GM20431 (cell line): ENCODE measurements around the gene AP5Z1.

Experiments used
- in situ Hi-C: fragments of 300-500 bp; cut with MseI, MboI; formaldehyde crosslinking; loops from one replicate; pipeline ENCODE4 v1.15.0; 2020; ENCODE audit warnings: low sequenced_read_pairs; ENCODE audit not compliant: unreplicated experiment

AP5Z1 gene

DNA sequence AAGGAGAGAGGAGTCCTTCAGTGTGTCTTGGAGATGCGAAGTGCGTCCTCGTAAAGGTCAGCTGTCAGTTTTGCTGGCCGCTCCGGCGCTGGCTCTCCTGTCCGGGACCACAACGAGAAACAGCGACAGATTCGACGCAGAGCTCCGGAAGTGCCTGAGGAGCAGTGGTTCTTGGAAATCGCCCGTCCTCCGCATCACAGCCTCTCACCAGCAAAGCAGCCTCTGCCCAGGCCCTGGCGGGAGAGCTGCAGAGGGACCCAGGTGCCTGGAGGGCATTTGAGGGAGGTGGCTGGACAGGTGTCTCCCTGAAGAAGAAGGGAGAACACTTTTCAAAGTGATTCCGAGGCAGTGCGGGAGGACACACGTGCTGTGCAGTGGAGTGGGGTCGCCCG, 11.6 kb upstream of the AP5Z1 start:
- in situ Hi-C loops: loop anchor here (25.0 kb wide), 2 partner anchors 99 to 151 kb away; partner anchors contain the start of gene PAPOLB

DNA sequence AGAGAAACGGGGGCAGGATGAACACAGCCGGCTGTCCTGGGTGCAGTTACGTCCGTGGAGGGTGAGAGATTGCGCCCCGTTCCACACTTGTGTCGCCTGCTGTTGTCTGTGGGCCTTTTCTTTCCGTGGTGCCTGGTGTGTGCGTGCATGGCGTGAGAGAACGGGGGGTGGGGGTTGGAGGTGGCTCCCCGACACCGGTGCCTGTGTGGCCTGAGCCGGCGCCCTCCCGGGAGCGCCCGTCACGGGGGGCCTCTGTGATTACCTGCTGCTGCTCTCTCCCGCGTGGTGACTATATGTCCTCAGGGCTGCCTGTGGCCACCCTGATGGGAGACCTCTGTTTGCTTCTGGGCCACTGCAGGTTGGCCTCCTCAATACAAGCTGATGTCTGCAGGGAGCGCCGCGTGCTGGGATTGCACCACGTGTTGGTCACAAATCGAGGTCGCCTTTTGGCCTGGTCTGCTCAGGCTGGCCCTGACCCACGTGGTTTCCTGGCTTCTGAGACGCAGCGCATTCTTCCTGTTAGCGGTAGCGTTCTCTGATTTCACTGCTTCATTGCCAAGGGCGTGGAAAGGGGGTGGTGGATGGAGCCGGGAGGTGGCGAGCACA, 10.9 kb upstream of the AP5Z1 start:
- in situ Hi-C loops: loop anchor here (25.0 kb wide), 2 partner anchors 98 to 152 kb away; partner anchors contain the start of gene PAPOLB

- in situ Hi-C loops: loop anchor here (25.0 kb wide), 2 partner anchors 96 to 154 kb away; partner anchors contain the start of gene PAPOLB
These were observed 9.5 kb upstream of the AP5Z1 start for GRCh38 chr7:4765776-4766490.

DNA sequence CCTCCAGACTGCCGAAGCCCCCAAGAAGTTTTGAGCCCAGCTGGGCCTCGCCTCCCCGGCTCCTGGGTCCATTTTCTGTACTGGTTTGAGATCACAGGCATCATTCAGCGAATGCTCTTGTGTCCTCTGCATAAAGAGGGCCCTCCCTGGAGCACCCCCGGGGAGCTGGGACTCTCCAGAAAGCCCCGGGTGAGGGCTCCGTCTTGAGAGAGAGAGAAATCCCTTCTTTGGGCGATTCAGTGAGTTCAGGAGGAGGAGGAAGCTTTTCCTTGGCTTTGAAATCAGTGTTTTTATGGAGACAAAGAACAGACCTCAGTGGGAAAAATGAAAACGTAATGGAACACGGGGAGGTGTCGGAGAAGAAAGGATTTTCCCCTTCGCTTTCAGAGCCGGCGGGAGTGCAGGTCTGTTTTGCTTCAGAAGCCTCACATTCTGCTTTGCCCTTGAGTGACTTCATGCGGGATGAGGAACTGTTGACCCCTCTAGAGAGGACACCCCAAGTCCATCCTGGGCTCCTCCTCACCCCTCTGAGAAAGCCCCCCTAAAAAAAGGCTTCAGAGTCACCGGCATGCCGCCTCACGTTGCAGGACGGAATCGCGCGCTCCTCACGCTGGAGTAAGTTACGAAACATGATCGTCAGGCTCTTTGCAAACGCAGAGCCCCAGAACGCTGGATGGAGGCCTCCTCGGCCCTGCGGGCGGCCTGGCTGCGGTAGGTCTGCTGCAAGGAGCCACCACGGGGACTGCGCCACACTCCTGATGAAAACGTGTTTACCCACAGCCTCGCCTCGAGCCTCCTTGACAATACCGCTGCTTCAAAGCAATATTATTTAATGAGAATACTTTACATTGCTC, 8.5 kb upstream of the AP5Z1 start:
- in situ Hi-C loops: loop anchor here (25.0 kb wide), 2 partner anchors 95 to 155 kb away; partner anchors contain the start of gene PAPOLB

DNA sequence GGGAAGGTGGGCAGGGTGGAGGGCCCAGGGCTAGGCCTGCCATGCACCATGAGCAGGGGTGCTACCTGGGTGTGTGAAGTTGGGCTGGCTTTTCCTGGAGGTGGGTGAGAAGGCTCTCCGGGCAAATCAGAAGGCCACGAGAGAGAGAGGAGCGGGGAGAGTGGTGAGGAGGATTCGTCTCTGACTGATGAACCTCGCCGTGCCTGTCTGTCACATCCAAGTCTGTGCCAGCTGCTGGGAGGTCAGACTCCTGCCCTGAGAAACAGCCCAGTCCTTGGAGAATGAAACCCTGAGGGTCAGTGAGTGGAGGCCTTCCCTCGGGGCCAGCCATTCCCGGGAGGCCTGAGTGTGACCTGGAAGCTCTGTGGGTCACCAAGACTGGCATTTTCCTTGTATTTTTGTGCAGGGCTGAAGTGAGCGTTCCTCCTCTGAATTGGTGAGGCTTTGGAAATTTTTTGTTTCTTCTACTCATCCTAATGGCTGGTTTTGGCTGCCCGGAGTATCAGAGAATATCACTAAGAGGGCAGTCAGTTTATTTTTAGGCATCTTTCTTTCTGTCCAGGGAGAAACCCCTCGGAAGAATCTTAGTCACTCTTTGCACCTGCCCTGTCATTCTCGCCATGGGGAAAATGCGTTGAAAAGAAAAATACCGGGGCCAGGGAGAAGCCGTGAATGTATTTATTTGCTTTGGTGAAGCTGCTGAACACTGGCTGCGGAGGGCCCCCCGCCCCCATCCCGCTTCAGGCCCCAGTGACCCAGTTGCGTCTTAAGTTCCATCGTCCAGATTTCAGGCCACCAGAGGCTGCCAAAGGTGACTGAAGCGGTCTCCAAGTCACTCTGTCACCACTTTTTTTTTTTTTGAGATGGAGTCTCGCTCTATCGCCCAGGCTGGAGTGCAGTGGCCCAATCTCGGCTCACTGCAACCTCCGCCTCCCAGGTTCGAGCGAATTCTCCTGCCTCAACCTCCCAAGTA, 6.5 kb upstream of the AP5Z1 start:
- in situ Hi-C loops: loop anchor here (25.0 kb wide), 2 partner anchors 93 to 157 kb away; partner anchors contain the start of gene PAPOLB

- in situ Hi-C loops: loop anchor here (25.0 kb wide), 2 partner anchors 93 to 157 kb away; partner anchors contain the start of gene PAPOLB
These were observed 5.7 kb upstream of the AP5Z1 start for GRCh38 chr7:4769761-4770160.

GRCh38 chr7:4770886-4771285, 4.5 kb upstream of the AP5Z1 start:
- in situ Hi-C loops: loop anchor here (25.0 kb wide), 2 partner anchors 91 to 159 kb away; partner anchors contain the start of gene PAPOLB

DNA sequence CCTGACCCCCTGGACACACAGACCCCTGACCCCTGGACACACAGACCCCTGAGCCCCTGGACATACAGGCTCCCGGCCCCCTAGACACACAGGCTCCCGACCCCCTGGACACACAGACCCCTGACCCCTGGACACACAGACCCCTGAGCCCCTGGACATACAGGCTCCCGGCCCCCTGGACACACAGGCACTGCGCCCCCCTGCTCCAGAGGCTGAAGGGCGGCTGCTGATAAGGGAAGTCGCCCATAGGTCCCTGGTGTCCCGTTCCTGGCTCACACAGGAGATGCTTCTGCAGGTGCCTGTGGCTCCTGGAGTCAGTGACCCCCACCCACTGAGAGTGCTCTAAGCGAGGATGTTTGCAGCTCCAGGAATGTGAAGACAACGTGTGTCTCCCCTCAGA, 3.7 kb upstream of the AP5Z1 start:
- in situ Hi-C loops: loop anchor here (25.0 kb wide), 2 partner anchors 91 to 159 kb away; partner anchors contain the start of gene PAPOLB

DNA sequence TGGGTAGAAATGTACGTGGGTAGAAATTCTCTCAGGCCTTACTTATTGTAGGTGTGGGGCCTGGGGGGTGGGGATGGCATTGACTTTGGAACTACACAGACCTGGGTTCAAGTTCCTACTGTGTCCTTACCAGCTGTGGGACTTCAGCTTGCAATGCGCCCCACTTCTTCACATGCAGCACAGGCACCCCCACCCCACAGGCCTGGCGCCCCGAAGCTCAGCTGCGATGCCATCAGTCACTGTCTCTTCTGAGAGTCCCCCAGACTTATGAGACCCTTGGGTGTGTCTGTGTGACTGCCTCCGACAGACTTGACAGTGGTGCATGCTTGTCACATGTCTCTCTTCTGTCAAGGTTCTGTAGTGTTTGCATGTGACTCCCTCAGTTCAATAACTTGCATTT, 3.1 kb upstream of the AP5Z1 start:
- in situ Hi-C loops: loop anchor here (25.0 kb wide), 2 partner anchors 90 to 160 kb away; partner anchors contain the start of gene PAPOLB

GRCh38 chr7:4774007-4774406, 1.4 kb upstream of the AP5Z1 start:
- in situ Hi-C loops: loop anchor here (25.0 kb wide), 2 partner anchors 88 to 162 kb away; partner anchors contain the start of gene PAPOLB

GRCh38 chr7:4774658-4775249, 669 bp upstream of the AP5Z1 start:
- in situ Hi-C loops: loop anchor here (25.0 kb wide), 2 partner anchors 88 to 162 kb away; partner anchors contain the start of gene PAPOLB

- in situ Hi-C loops: no loop called here
These were observed 613 bp downstream of the AP5Z1 start for GRCh38 chr7:4775848-4776623.

- in situ Hi-C loops: no loop called here
These were observed 3.7 kb downstream of the AP5Z1 start for GRCh38 chr7:4779118-4779517.

DNA sequence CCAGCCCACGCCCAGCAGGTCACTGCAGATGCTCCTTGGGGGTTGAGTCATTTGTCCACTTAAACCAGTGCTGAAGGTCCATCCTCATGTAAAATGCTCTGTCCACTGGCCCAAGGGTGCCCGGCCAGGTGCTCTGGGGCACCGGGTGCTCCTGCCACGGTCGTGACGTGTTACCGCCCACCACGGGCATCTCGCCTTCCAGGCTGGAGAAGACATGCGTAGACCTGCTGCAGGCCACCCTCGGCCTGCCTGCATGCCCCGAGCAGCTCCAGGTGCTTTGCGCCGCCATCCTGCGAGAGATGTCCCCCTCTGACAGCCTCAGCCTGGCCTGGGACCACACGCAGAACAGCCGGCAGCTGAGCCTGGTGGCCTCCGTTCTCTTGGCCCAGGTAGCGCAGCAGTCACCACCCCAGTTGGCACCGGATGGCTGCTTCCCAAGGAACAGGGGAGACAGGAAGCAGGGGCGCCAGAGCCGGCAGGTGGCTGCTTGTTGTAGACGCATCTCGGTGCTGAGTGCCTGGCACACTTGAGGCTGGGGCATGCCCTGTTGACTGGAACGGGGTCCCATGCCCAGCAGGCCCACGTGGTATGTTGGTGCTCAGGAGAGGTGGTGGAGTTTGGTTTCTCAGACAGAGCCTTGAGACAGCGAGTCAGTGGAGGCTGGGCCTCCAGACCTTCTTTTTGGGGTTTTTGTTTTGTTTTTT, 6.1 kb downstream of the AP5Z1 start:
- in situ Hi-C loops: no loop called here

DNA sequence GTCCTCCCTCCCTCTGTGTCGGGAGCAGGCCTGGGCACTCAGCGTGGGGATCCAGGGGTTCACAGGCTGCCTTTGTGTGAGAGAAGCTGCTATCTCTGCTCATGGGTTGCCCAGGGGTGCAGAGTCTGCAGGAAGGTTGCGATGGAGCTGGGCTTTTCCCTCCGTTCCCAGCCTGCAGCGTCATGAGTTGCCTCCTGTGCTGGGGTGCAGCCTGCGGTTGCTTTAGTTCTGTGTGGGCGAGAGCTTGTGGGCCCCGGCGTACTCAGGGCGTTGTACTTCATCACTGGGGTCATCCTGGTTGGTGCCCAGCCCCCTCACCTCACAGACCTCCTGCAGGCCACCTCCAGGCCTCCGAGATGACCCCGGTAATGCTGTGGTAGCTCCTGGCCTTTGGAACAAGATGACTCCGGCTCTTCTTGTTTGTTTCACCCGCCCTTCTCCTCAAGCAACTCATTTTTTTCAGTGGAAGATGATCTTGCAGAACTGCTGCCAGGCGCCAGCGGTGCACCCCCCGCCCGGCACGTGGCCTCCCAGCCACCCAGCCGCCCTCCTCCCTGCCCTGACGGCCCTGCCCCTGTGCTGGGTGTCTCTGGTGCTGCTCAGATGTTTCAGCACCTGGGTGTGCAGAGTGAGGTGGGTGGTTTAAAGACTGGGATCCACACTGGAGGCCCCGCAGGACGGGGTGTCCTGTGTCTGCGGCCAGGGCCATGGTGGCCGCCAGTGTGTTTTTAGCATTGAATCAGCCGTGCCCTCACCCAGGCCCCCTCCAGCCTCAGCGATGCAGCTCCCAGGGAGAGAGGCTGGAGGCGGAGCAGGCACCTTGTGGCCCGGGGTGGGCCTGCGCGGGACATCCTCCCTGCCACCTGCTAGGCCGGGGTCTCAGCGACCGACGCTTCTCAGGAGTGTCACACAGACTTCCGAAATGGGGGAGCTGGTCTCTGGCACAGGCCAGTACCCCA, 7.2 kb downstream of the AP5Z1 start:
- in situ Hi-C loops: no loop called here

GRCh38 chr7:4783292-4783652, 7.8 kb downstream of the AP5Z1 start:
- in situ Hi-C loops: no loop called here
